GM06990 (cell line): ENCODE data around the gene ZNF750.

Experiments used
- DNase-seq: peaks from one replicate; pipeline ENCODE4 v3.0.0-alpha.2; 2011; ENCODE audit not compliant: insufficient read length; ENCODE audit errors: extremely low read depth
- H3K27me3 ChIP-seq: replicated peaks from 2 replicates; pipeline ENCODE4 v1.6.0; 2011; ENCODE audit warnings: low read length; ENCODE audit not compliant: control insufficient read depth, insufficient read depth
- H3K36me3 ChIP-seq: 2 replicates; pipeline ENCODE4 v1.5.1; 2011; ENCODE audit warnings: low read length; ENCODE audit not compliant: control insufficient read depth, insufficient read depth
- H3K4me3 ChIP-seq: replicated peaks from 2 replicates; pipeline ENCODE4 v1.5.1; 2011; ENCODE audit warnings: low read depth, mild to moderate bottlenecking, control low read depth, low read length
- CTCF ChIP-seq: IDR thresholded peaks from 2 replicates; pipeline ENCODE4 v1.5.1; 2011; ENCODE audit warnings: low read length, control low read depth, mild to moderate bottlenecking, inconsistent platforms; ENCODE audit not compliant: insufficient read depth, poor library complexity, severe bottlenecking

ZNF750 gene

GRCh38 chr17:82812601-82813000, 27.2 kb downstream of the ZNF750 start:
- H3K27me3 ChIP-seq = no peaks in the 10 kb centered on the region
- no peak overlapping the region for H3K4me3 ChIP-seq
- H3K36me3 ChIP-seq = peaks cover 5% of the 10 kb centered on the region
- TF ChIP-seq CTCF = no peak
- DNase-seq = no peak

GRCh38 chr17:82812058-82812457, 27.8 kb downstream of the ZNF750 start:
- Histone ChIP-seq H3K27me3 (no peaks in the 10 kb centered on the region), H3K4me3 (no peak overlapping the region), H3K36me3 (peaks cover 5% of the 10 kb centered on the region)
- DNase-seq = no peak
- no peak for TF ChIP-seq CTCF

GRCh38 chr17:82810644-82811430, 29.0 kb downstream of the ZNF750 start:
- H3K4me3 ChIP-seq = no peak overlapping the region
- no peak for DNase-seq
- no peaks in the 10 kb centered on the region for H3K27me3 ChIP-seq
- H3K36me3 ChIP-seq = peaks cover 8% of the 10 kb centered on the region
- no peak for TF ChIP-seq CTCF

- no peak for DNase-seq
- no peak overlapping the region for H3K4me3 ChIP-seq
- H3K27me3 ChIP-seq = no peaks in the 10 kb centered on the region
- no peak for TF ChIP-seq CTCF
- H3K36me3 ChIP-seq = peaks cover 6% of the 10 kb centered on the region
Measured at GRCh38 chr17:82808921-82809905, 30.6 kb downstream of the ZNF750 start.

GRCh38 chr17:82808006-82808405, 31.8 kb downstream of the ZNF750 start:
- TF ChIP-seq CTCF = no peak
- peaks cover 6% of the 10 kb centered on the region for H3K36me3 ChIP-seq
- H3K4me3 ChIP-seq = no peak overlapping the region
- no peak for DNase-seq
- no peaks in the 10 kb centered on the region for H3K27me3 ChIP-seq
